ENCODE results near the gene DPP6.

Gene DPP6

GRCh38 chr7:154338701-154339506 lies 286.7 kb downstream of the DPP6 start:
- DNase-seq (ENCODE audit: low read depth), result no peak

GRCh38 chr7:154342971-154343633 lies 290.9 kb downstream of the DPP6 start:
- DNase-seq (ENCODE audit: low read depth), result no peak

GRCh38 chr7:154343778-154344412 lies 291.7 kb downstream of the DPP6 start:
- DNase-seq (ENCODE audit: low read depth), result no peak

- DNase-seq (ENCODE audit: low read depth), result no peak
These were observed 292.9 kb downstream of the DPP6 start for GRCh38 chr7:154345093-154345492.

- DNase-seq (ENCODE audit: low read depth), result no peak
These were observed 295.6 kb downstream of the DPP6 start for GRCh38 chr7:154347700-154348266.

- DNase-seq (ENCODE audit: low read depth), result no peak
These were observed 298.7 kb downstream of the DPP6 start for GRCh38 chr7:154350892-154351291.

- no peak for DNase-seq (ENCODE audit: low read depth)
These were observed 301.2 kb downstream of the DPP6 start for GRCh38 chr7:154353355-154353767.

- DNase-seq (ENCODE audit: low read depth), result no peak
These were observed 312.0 kb downstream of the DPP6 start for GRCh38 chr7:154364170-154364569.

GRCh38 chr7:154371424-154371823 lies 319.2 kb downstream of the DPP6 start:
- DNase-seq (ENCODE audit: low read depth), result no peak

- DNase-seq (ENCODE audit: low read depth), result no peak
These were observed 319.9 kb downstream of the DPP6 start for GRCh38 chr7:154372011-154372601.

GRCh38 chr7:154373956-154374355 lies 321.8 kb downstream of the DPP6 start:
- DNase-seq (ENCODE audit: low read depth), result no peak

- no peak for DNase-seq (ENCODE audit: low read depth)
These were observed 323.8 kb downstream of the DPP6 start for GRCh38 chr7:154375956-154376355.

- DNase-seq (ENCODE audit: low read depth), result no peak
These were observed 328.6 kb downstream of the DPP6 start for GRCh38 chr7:154380771-154381170.

GRCh38 chr7:154383045-154383444 lies 330.8 kb downstream of the DPP6 start:
- no peak for DNase-seq (ENCODE audit: low read depth)

- DNase-seq (ENCODE audit: low read depth), result no peak
These were observed 333.0 kb downstream of the DPP6 start for GRCh38 chr7:154385214-154385613.

- no peak for DNase-seq (ENCODE audit: low read depth)
These were observed 335.1 kb downstream of the DPP6 start for GRCh38 chr7:154387252-154387651.

- no peak for DNase-seq (ENCODE audit: low read depth)
These were observed 336.2 kb downstream of the DPP6 start for GRCh38 chr7:154388412-154388811.

GRCh38 chr7:154388999-154389398 lies 336.8 kb downstream of the DPP6 start:
- DNase-seq (ENCODE audit: low read depth), result no peak

GRCh38 chr7:154390961-154391360 lies 338.8 kb downstream of the DPP6 start:
- no peak for DNase-seq (ENCODE audit: low read depth)

- DNase-seq (ENCODE audit: low read depth), result no peak
These were observed 342.6 kb downstream of the DPP6 start for GRCh38 chr7:154394804-154395203.

- DNase-seq (ENCODE audit: low read depth), result no peak
These were observed 354.1 kb downstream of the DPP6 start for GRCh38 chr7:154406312-154406711.

GRCh38 chr7:154409703-154410311 lies 357.6 kb downstream of the DPP6 start:
- no peak for DNase-seq (ENCODE audit: low read depth)

All from activated T-cell treated with anti-CD3 and anti-CD28 coated beads for 24 hours (primary cell).